Transverse colon (tissue), 4 donors: Measurements from ENCODE around the gene SPON2. TPM values are rescaled to one million over a fixed set of nuclear protein-coding genes. Genes with fewer than 3 reads are reported as not detected.

Experiments used
- DNase-seq: peaks from one replicate; pipeline ENCODE4 v3.0.0-alpha.2; 2019
- H3K27ac ChIP-seq, 4 donors: fragments of 200-600 bp; sonication (generic); 2 replicates each; pipeline ENCODE4 v1.5.1; 2016 to 2018; ENCODE audit warnings: inconsistent platforms in 4 of 4
- H3K27me3 ChIP-seq: fragments of 200-600 bp; sonication (generic); 2 replicates; pipeline ENCODE4 v1.5.1; 2017; ENCODE audit warnings: inconsistent platforms
- H3K36me3 ChIP-seq, 4 donors: fragments of 200-600 bp; sonication (generic); 2 replicates each; pipeline ENCODE4 v1.5.1; 2017 to 2019; ENCODE audit warnings: inconsistent platforms in 4 of 4
- H3K4me1 ChIP-seq, 4 donors: fragments of 200-600 bp; sonication (generic); 2 replicates each; pipeline ENCODE4 v1.5.1; 2017 to 2020; ENCODE audit warnings: inconsistent platforms in 4 of 4
- H3K4me3 ChIP-seq, 4 donors: fragments of 200-600 bp; sonication (generic); 1 replicate in 1 of 4; 2 replicates in 3 of 4; pipeline versions ENCODE4 v1.5.1 to v1.6.1; 2017 to 2019; ENCODE audit warnings: inconsistent platforms in 4 of 4
- H3K9me3 ChIP-seq, 2 donors: fragments of 200-600 bp; sonication (generic); 2 replicates each; pipeline ENCODE4 v1.5.1; 2017 to 2019; ENCODE audit warnings: inconsistent platforms in 2 of 2
- CTCF ChIP-seq, 5 experiments: fragments of 200-600 bp in 3 of 5; fragments of 450-650 bp in 2 of 5; sonication (generic) in 3 of 5; IDR thresholded peaks; 1 replicate in 2 of 5; 2 replicates in 3 of 5; pipeline ENCODE4 v1.5.1; 2016 to 2017; ENCODE audit warnings: antibody characterized with exemption in 5 of 5, inconsistent platforms in 3 of 5, mild to moderate bottlenecking in 2 of 5, moderate library complexity in 1 of 5
- EP300 ChIP-seq: sonication (generic); formaldehyde crosslinking; IDR thresholded peaks from one replicate; pipeline ENCODE4 v1.6.1; 2017; ENCODE audit warnings: antibody characterized with exemption, low read depth
- POLR2A ChIP-seq: fragments of 450-650 bp; IDR thresholded peaks from one replicate; pipeline ENCODE4 v1.6.1; 2016; ENCODE audit warnings: antibody characterized with exemption, mild to moderate bottlenecking, moderate library complexity
- POLR2AphosphoS5 ChIP-seq, 3 donors: sonication (generic); formaldehyde crosslinking; IDR thresholded peaks; one replicate each; pipeline ENCODE4 v1.6.1; 2016; ENCODE audit warnings: antibody characterized with exemption in 3 of 3
- WGBS, 2 donors: methylation state at CpG; one replicate each; pipeline ENCODE4 v1.1.5; 2018; ENCODE audit warnings: low coverage in 1 of 2; 5-methylcytosine and 5-hydroxymethylcytosine counted together
- in situ Hi-C, 4 donors: fragments of 200-750 bp; cut with MboI; loops; one replicate each; pipeline versions ENCODE4 v1.15.0 to v1.15.1; 2017; ENCODE audit warnings: low sequenced_read_pairs in 3 of 4, low pct_ligation_motif_present in 1 of 4, low pct_unique_long_range_greater_than_20kb in 1 of 4
- intact Hi-C: fragments of 100-400 bp; cut with DNase I; formaldehyde crosslinking; loops from one replicate; pipeline ENCODE4 v1.15.1; 2023; ENCODE audit warnings: low total_unique reads
- total RNA-seq, 4 donors: library from RNA; depleted of rRNA; stranded (reverse); fragments of >200 nt; gene quantifications; one replicate each; pipeline ENCODE4 v1.1.0, GENCODE V29; 2016

The SPON2 gene
- total RNA-seq, 4 donors from 2014 or later: 45.4 to 127 (median 53.1) TPM

- H3K36me3 ChIP-seq: no peaks in the 10 kb centered on the region
- intact Hi-C loops (no loop called here), in situ Hi-C loops (loop anchor here in 2 of 4 donors (25.0 kb wide), 1 partner anchor 89 kb away; no protein-coding TSS in a partner anchor)
- H3K27ac ChIP-seq: peak overlapping the region; percentile 74 to 88 (median 76)
- H3K4me1 ChIP-seq: peaks cover 8 to 38% (median 34%) of the 10 kb centered on the region in 4 donors
- H3K4me3 ChIP-seq: no peak overlapping the region
- H3K9me3 ChIP-seq: no peaks in the 10 kb centered on the region
- H3K27me3 ChIP-seq: peaks cover 47% of the 10 kb centered on the region
- no peak for DNase-seq
- TF ChIP-seq CTCF (IDR thresholded peaks at IDR 0.05): no peak
- peak in 2 of 3 donors; percentile 28 for TF ChIP-seq POLR2AphosphoS5 (IDR thresholded peaks at IDR 0.05)
- TF ChIP-seq POLR2A: peak; percentile 19
- TF ChIP-seq EP300: no peak
- WGBS, 2 donors: 44 to 62% methylated on average over 2 to 17 of the region's 20 CpGs
Observed at GRCh38 chr4:1172971-1173757, 781 bp upstream of the SPON2 start.

DNA sequence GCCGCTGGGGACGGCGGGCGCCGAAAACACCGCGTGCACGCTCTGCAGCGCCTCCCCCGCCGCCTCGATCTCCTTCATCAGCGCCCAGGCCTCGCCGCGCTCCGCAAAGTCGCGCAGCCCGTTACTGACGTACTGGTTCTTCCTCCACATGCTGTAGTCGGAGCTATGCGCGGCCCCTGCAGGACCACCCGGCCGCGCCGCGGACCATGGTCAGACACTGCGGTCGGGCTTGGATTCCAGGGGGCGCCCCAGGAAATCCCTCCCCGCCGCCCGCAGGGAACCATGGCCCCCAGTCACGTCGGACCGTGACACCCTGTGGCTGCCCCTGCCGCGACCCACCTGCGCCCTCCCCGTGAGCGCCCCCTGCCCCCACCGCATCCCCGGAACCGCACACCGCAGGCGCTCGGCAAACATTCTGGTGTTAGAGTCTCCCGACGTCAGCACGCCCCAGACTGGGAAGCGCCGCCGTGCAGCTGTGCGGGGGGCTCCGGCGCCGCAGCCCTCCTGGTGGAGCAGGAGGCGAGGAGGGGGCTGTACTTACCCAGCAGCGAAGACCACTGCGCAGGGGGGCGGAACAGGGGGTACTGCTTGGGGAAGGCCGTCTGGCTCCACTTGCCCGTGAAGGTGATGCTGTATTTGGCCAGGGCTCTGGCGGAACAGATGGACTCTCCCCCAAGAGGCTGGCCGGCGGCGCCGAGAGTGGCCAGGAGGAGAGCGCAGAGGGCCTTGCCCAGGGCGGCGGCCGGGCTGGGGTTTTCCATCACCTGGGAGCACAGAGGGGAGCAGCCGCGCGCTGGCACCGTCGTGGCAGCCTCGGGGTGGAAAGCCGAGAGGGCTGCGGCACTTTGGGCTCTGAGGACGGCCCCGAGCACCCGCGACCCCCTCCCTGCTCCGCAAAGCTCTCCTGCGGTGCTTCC lies 814 bp downstream of the SPON2 start:
- TF ChIP-seq POLR2A (no peak), CTCF (IDR thresholded peaks at IDR 0.05) (no peak)
- H3K4me1 ChIP-seq: peaks cover 5 to 36% (median 31%) of the 10 kb centered on the region in 4 donors
- intact Hi-C loops (no loop called here), in situ Hi-C loops (loop anchor here in 2 of 4 donors (25.0 kb wide), 1 partner anchor 91 kb away; no protein-coding TSS in a partner anchor)
- H3K36me3 ChIP-seq: no peaks in the 10 kb centered on the region
- H3K9me3 ChIP-seq: no peaks in the 10 kb centered on the region
- peak overlapping the region; percentile 75 to 88 (median 76) for H3K27ac ChIP-seq
- H3K27me3 ChIP-seq: peaks cover 50% of the 10 kb centered on the region
- 5% methylated on average over 39 of the region's 88 CpGs; no CpG with 5 or more reads in 1 of the 2 donors for WGBS, 2 donors
- peak overlapping the region; percentile 17 to 38 (median 28) for H3K4me3 ChIP-seq
- peak; percentile 50 for DNase-seq

DNA sequence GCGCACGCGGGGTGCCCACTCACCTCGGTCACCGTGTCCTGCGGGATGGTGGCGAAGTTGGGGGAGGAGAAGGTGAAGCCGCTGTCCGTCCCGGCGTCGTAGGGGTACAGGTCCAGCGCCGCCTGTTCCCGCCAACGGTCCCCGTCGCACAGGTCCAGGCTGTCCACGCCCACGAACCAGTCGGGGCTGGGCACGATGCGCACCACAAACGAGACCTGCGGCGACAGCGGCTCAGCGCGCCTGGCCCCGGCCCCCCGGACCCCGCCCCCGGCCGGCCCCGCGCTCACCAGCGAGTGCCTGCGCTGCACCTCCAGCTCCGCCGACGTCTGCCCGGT lies 1.4 kb downstream of the SPON2 start:
- H3K27ac ChIP-seq: peak overlapping the region in 1 of 4 donors; percentile 88
- in situ Hi-C loops (loop anchor here in 2 of 4 donors (25.0 kb wide), 1 partner anchor 91 kb away; no protein-coding TSS in a partner anchor), intact Hi-C loops (no loop called here)
- DNase-seq: no peak
- no peaks in the 10 kb centered on the region for H3K36me3 ChIP-seq
- H3K4me1 ChIP-seq: peaks cover 5 to 36% (median 31%) of the 10 kb centered on the region in 4 donors
- TF ChIP-seq EP300 (no peak), POLR2AphosphoS5 (IDR thresholded peaks at IDR 0.05) (no peak), CTCF (IDR thresholded peaks at IDR 0.05) (no peak), POLR2A (no peak)
- no peaks in the 10 kb centered on the region for H3K9me3 ChIP-seq
- peak overlapping the region; percentile 17 to 38 (median 28) for H3K4me3 ChIP-seq
- H3K27me3 ChIP-seq: peaks cover 50% of the 10 kb centered on the region
- WGBS, 2 donors: 32% methylated on average over 34 of the region's 42 CpGs; no CpG with 5 or more reads in 1 of the 2 donors
